ENCODE measurements around the gene IKBKG. TPM values are rescaled to one million over a fixed set of nuclear protein-coding genes. Genes with fewer than 3 reads are reported as not detected.

Gene IKBKG
- total RNA-seq, 1 experiment from 2014 or later = 24.0 TPM

GRCh38 chrX:154512879-154513553, 34.4 kb upstream of the IKBKG start:
- TF ChIP-seq EZH2phosphoT487 (IDR thresholded peaks at IDR 0.05; ENCODE audit: borderline replicate concordance) (no peak), ZFX (IDR thresholded peaks at IDR 0.05) (no peak), ZBTB33 (IDR thresholded peaks at IDR 0.05; ENCODE audit: extremely low read depth, insufficient replicate concordance, low read length) (no peak), EGR1 (IDR thresholded peaks at IDR 0.05; ENCODE audit: low read depth) (no peak), SIN3A (IDR thresholded peaks at IDR 0.05; ENCODE audit: low read depth) (no peak), RAD21 (IDR thresholded peaks at IDR 0.05; ENCODE audit: low read depth) (no peak), ELF1 (IDR thresholded peaks at IDR 0.05; ENCODE audit: borderline replicate concordance, low read depth) (no peak)
- intact Hi-C loops (cut with micrococcal nuclease) = no loop called here
- Histone ChIP-seq H3K9ac (ENCODE audit: low read length) (no peak overlapping the region), H3K27ac (ENCODE audit: low read depth, low read length) (no peak overlapping the region), H3K4me3 (replicated peaks in 1 of 2; ENCODE audit: low read depth in 1 of 2, low read length in 2 of 2) (no peak overlapping the region), H3K9me2 (ENCODE audit: insufficient read depth) (no peaks in the 10 kb centered on the region), H3K4me2 (ENCODE audit: low read length) (no peak overlapping the region), H3K27me3 (ENCODE audit: insufficient read depth, low read length) (no peaks in the 10 kb centered on the region), H3K4me1 (ENCODE audit: control insufficient read depth in 1 of 2, insufficient read depth in 2 of 2, low read length in 2 of 2) (peaks cover 5 to 10% of the 10 kb centered on the region in 2 experiments; a peak in 3 of 4 replicates), H2AFZ (ENCODE audit: low read depth, low read length, poor library complexity, severe bottlenecking) (no peak overlapping the region), H3K79me2 (ENCODE audit: insufficient read depth, low read length) (no peaks in the 10 kb centered on the region), H4K20me1 (ENCODE audit: insufficient read depth) (no peaks in the 10 kb centered on the region), H3K36me3 (ENCODE audit: control insufficient read depth in 1 of 2, insufficient read depth in 2 of 2, low read length in 2 of 2) (no peaks in the 10 kb centered on the region), H3K9me3 (ENCODE audit: control insufficient read depth in 1 of 2, insufficient read depth in 1 of 2, low read depth in 1 of 2, low read length in 2 of 2) (no peaks in the 10 kb centered on the region)
- ATAC-seq (no peak), DNase-seq (ENCODE audit: low read depth, low spot score) (no peak)
- RAD21 ChIA-PET (ENCODE audit: low non-redundant PET in 1 of 2, low total read pairs in 2 of 2, uncharacterized antibody in 2 of 2, unreplicated experiment in 2 of 2) = no interaction called here
- CTCF ChIA-PET = no interaction called here
- no TSS peak for BruUV-seq (replicated peaks)
- POLR2A ChIA-PET = no interaction called here

- Histone ChIP-seq H4K20me1 (ENCODE audit: insufficient read depth) (no peaks in the 10 kb centered on the region), H3K4me2 (ENCODE audit: low read length) (no peak overlapping the region), H3K4me3 (replicated peaks in 1 of 2; ENCODE audit: low read depth in 1 of 2, low read length in 2 of 2) (no peak overlapping the region), H3K36me3 (ENCODE audit: control insufficient read depth in 1 of 2, insufficient read depth in 2 of 2, low read length in 2 of 2) (no peaks in the 10 kb centered on the region), H3K4me1 (ENCODE audit: control insufficient read depth in 1 of 2, insufficient read depth in 2 of 2, low read length in 2 of 2) (peaks cover 5 to 10% of the 10 kb centered on the region in 2 experiments; a peak in 3 of 4 replicates), H3K9me3 (ENCODE audit: control insufficient read depth in 1 of 2, insufficient read depth in 1 of 2, low read depth in 1 of 2, low read length in 2 of 2) (no peaks in the 10 kb centered on the region), H3K9me2 (ENCODE audit: insufficient read depth) (no peaks in the 10 kb centered on the region), H3K27ac (ENCODE audit: low read depth, low read length) (no peak overlapping the region), H2AFZ (ENCODE audit: low read depth, low read length, poor library complexity, severe bottlenecking) (no peak overlapping the region), H3K79me2 (ENCODE audit: insufficient read depth, low read length) (no peaks in the 10 kb centered on the region), H3K27me3 (ENCODE audit: insufficient read depth, low read length) (no peaks in the 10 kb centered on the region), H3K9ac (ENCODE audit: low read length) (no peak overlapping the region)
- intact Hi-C loops (cut with micrococcal nuclease) = no loop called here
- BruUV-seq (replicated peaks) = no TSS peak
- ATAC-seq = no peak
- RAD21 ChIA-PET (ENCODE audit: low non-redundant PET in 1 of 2, low total read pairs in 2 of 2, uncharacterized antibody in 2 of 2, unreplicated experiment in 2 of 2) = no interaction called here
- DNase-seq (ENCODE audit: low read depth, low spot score) = no peak
- TF ChIP-seq POLR2A (IDR thresholded peaks at IDR 0.05; ENCODE audit: borderline replicate concordance, extremely low read depth, insufficient read depth, insufficient read length) = no peak
- no peak for TF ChIP-seq SP1 (IDR thresholded peaks at IDR 0.05; ENCODE audit: low read depth)
- POLR2A ChIA-PET = no interaction called here
- CTCF ChIA-PET = no interaction called here
These were observed 33.7 kb upstream of the IKBKG start for GRCh38 chrX:154513716-154514115.

Measured in HCT116 (cell line).